ENCODE results near the gene MANSC1.
"Not testable (repeated sequence)": the region's sequence is repeated elsewhere in the genome, so short reads cannot be mapped to it uniquely, and the experiment has no call there.

Gene MANSC1

GRCh38 chr12:12353807-12354206 is 3.8 kb upstream of the MANSC1 start:
- H3K4me3 ChIP-seq (ENCODE audit: low read depth, low read length), result no peak overlapping the region
- no peak for DNase-seq (ENCODE audit: low read depth)
- no peak for TF ChIP-seq CTCF (IDR thresholded peaks at IDR 0.05; ENCODE audit: insufficient read depth, low read depth, low read length, missing control alignments)

- TF ChIP-seq CTCF (IDR thresholded peaks at IDR 0.05; ENCODE audit: insufficient read depth, low read depth, low read length, missing control alignments), result no peak
- no peak for DNase-seq (ENCODE audit: low read depth)
- no peak overlapping the region for H3K4me3 ChIP-seq (ENCODE audit: low read depth, low read length)
These were observed 3.2 kb upstream of the MANSC1 start for GRCh38 chr12:12353276-12353675.

- not testable (repeated sequence) for DNase-seq (ENCODE audit: low read depth)
These were observed 1.6 kb upstream of the MANSC1 start for GRCh38 chr12:12351468-12352185.

GRCh38 chr12:12350868-12351463 is 924 bp upstream of the MANSC1 start:
- no peak for TF ChIP-seq CTCF (IDR thresholded peaks at IDR 0.05; ENCODE audit: insufficient read depth, low read depth, low read length, missing control alignments)
- H3K4me3 ChIP-seq (ENCODE audit: low read depth, low read length), result no peak overlapping the region
- no peak for DNase-seq (ENCODE audit: low read depth)

More at GRCh38 chr12:12351468-12352185, 1.6 kb upstream of the MANSC1 start:
- not testable (repeated sequence) for H3K4me3 ChIP-seq (ENCODE audit: low read depth, low read length)

GRCh38 chr12:12338527-12339168 is 11.4 kb downstream of the MANSC1 start:
- no peak overlapping the region for H3K4me3 ChIP-seq (ENCODE audit: low read depth, low read length)
- DNase-seq (ENCODE audit: low read depth), result no peak
- no peak for TF ChIP-seq CTCF (IDR thresholded peaks at IDR 0.05; ENCODE audit: insufficient read depth, low read depth, low read length, missing control alignments)

- TF ChIP-seq CTCF (IDR thresholded peaks at IDR 0.05; ENCODE audit: insufficient read depth, low read depth, low read length, missing control alignments), result no peak
- no peak for DNase-seq (ENCODE audit: low read depth)
- H3K4me3 ChIP-seq (ENCODE audit: low read depth, low read length), result no peak overlapping the region
These were observed 13.5 kb downstream of the MANSC1 start for GRCh38 chr12:12336511-12336910.

- H3K4me3 ChIP-seq (ENCODE audit: low read depth, low read length), result no peak overlapping the region
- no peak for TF ChIP-seq CTCF (IDR thresholded peaks at IDR 0.05; ENCODE audit: insufficient read depth, low read depth, low read length, missing control alignments)
- DNase-seq (ENCODE audit: low read depth), result peak; percentile 75
These were observed 14.0 kb downstream of the MANSC1 start for GRCh38 chr12:12336049-12336411.

Data from GM12865 (cell line).